Muscle of leg (tissue), 11 donors: Measurements from ENCODE around the gene LRRIQ3. TPM values are rescaled to one million over a fixed set of nuclear protein-coding genes. Genes with fewer than 3 reads are reported as not detected.
"Not testable (repeated sequence)": the region's sequence is repeated elsewhere in the genome, so short reads cannot be mapped to it uniquely, and the experiment has no call there.

Experiments used
- DNase-seq: peaks from one replicate; pipeline ENCODE4 v3.0.0; 2013
- H3K27ac ChIP-seq: one replicate; pipeline ENCODE4 v1.5.1; 2013; ENCODE audit warnings: mild to moderate bottlenecking, low read length, control low read depth
- H3K27me3 ChIP-seq: one replicate; pipeline ENCODE4 v1.6.1; 2013; ENCODE audit warnings: low read length; ENCODE audit not compliant: control insufficient read depth, insufficient read depth
- H3K36me3 ChIP-seq: one replicate; pipeline ENCODE4 v1.6.1; 2013; ENCODE audit warnings: low read length; ENCODE audit not compliant: control insufficient read depth, insufficient read depth
- H3K4me1 ChIP-seq: one replicate; pipeline ENCODE4 v1.6.1; 2013; ENCODE audit warnings: low read length; ENCODE audit not compliant: control insufficient read depth, insufficient read depth
- H3K4me3 ChIP-seq: one replicate; pipeline ENCODE4 v1.5.1; 2013; ENCODE audit warnings: low read length, control low read depth
- H3K9me3 ChIP-seq: replicated peaks from 2 replicates; pipeline ENCODE4 v1.6.1; 2013; ENCODE audit warnings: low read depth, low read length; ENCODE audit not compliant: control insufficient read depth
- WGBS: methylation state at CpG from one replicate; pipeline ENCODE4 v1.1.5; 2013; ENCODE audit warnings: missing lambda C conversion rate; ENCODE audit not compliant: insufficient coverage; 5-methylcytosine and 5-hydroxymethylcytosine counted together
- polyA plus RNA-seq, 8 donors: library from polyadenylated mRNA; unstranded; fragments of 120-200 nt; gene quantifications; one replicate each; pipeline versions ENCODE4 v1.2.1 to v1.2.3, GENCODE V29; 2013; ENCODE audit warnings: inconsistent platforms in 1 of 8, low replicate concordance in 1 of 8; ENCODE audit not compliant: insufficient read length in 8 of 8, insufficient read depth in 1 of 8
- total RNA-seq: library from RNA; stranded (reverse); fragments of 120-200 nt; gene quantifications from one replicate; pipeline ENCODE4 v1.2.4, GENCODE V29; 2013

The LRRIQ3 gene
- total and polyA plus RNA-seq, 9 donors, result 0.11 to 0.84 (median 0.46) TPM

- DNase-seq, result no peak
- H3K36me3 ChIP-seq, result no peaks in the 10 kb centered on the region
- H3K27ac ChIP-seq, result no peak overlapping the region
- no peaks in the 10 kb centered on the region for H3K27me3 ChIP-seq
- no peaks in the 10 kb centered on the region for H3K9me3 ChIP-seq
- H3K4me1 ChIP-seq, result no peaks in the 10 kb centered on the region
- WGBS, result no CpG with 5 or more reads among the region's 1 CpG
- H3K4me3 ChIP-seq, result no peak overlapping the region
Measured at GRCh38 chr1:74215229-74215628, 17.3 kb upstream of the LRRIQ3 start.

- H3K4me1 ChIP-seq, result no peaks in the 10 kb centered on the region
- no peaks in the 10 kb centered on the region for H3K9me3 ChIP-seq
- H3K27ac ChIP-seq, result no peak overlapping the region
- H3K27me3 ChIP-seq, result no peaks in the 10 kb centered on the region
- peaks cover 5% of the 10 kb centered on the region for H3K36me3 ChIP-seq
- WGBS, result 100% methylated on average over 1 of the region's 2 CpGs
- no peak for DNase-seq
- H3K4me3 ChIP-seq, result no peak overlapping the region
Measured at GRCh38 chr1:74205266-74205665, 7.3 kb upstream of the LRRIQ3 start.

- Histone ChIP-seq H3K4me1 (peaks cover 2% of the 10 kb centered on the region), H3K27me3 (no peaks in the 10 kb centered on the region), H3K4me3 (no peak overlapping the region), H3K27ac (no peak overlapping the region), H3K9me3 (no peaks in the 10 kb centered on the region), H3K36me3 (peaks cover 2% of the 10 kb centered on the region)
- 83% methylated on average over 2 of the region's 5 CpGs for WGBS
- peak; percentile 6 for DNase-seq
Measured at GRCh38 chr1:74199504-74199903, 1.5 kb upstream of the LRRIQ3 start.

- no peaks in the 10 kb centered on the region for H3K9me3 ChIP-seq
- DNase-seq, result no peak
- H3K27ac ChIP-seq, result peak overlapping the region; percentile 94
- H3K4me1 ChIP-seq, result peaks cover 2% of the 10 kb centered on the region
- peaks cover 2% of the 10 kb centered on the region for H3K36me3 ChIP-seq
- H3K4me3 ChIP-seq, result no peak overlapping the region
- no peaks in the 10 kb centered on the region for H3K27me3 ChIP-seq
- WGBS, result no CpG with 5 or more reads among the region's 5 CpGs
Measured at GRCh38 chr1:74197255-74197654, 721 bp downstream of the LRRIQ3 start.

GRCh38 chr1:74195339-74195738 is 2.6 kb downstream of the LRRIQ3 start:
- Histone ChIP-seq H3K9me3 (no peaks in the 10 kb centered on the region), H3K36me3 (no peaks in the 10 kb centered on the region), H3K4me3 (no peak overlapping the region), H3K4me1 (peaks cover 2% of the 10 kb centered on the region), H3K27me3 (no peaks in the 10 kb centered on the region), H3K27ac (no peak overlapping the region)
- DNase-seq, result no peak

GRCh38 chr1:74193908-74194307 is 4.1 kb downstream of the LRRIQ3 start:
- no peak for DNase-seq
- WGBS, result 42% methylated on average over 2 of the region's 2 CpGs
- Histone ChIP-seq H3K9me3 (no peaks in the 10 kb centered on the region), H3K27me3 (no peaks in the 10 kb centered on the region), H3K4me3 (no peak overlapping the region), H3K27ac (no peak overlapping the region), H3K4me1 (peaks cover 2% of the 10 kb centered on the region), H3K36me3 (no peaks in the 10 kb centered on the region)

GRCh38 chr1:74180490-74180889 is 17.5 kb downstream of the LRRIQ3 start:
- Histone ChIP-seq H3K27me3 (no peaks in the 10 kb centered on the region), H3K4me1 (no peaks in the 10 kb centered on the region), H3K4me3 (no peak overlapping the region), H3K27ac (no peak overlapping the region), H3K9me3 (no peaks in the 10 kb centered on the region), H3K36me3 (no peaks in the 10 kb centered on the region)
- no peak for DNase-seq

- not testable (repeated sequence) for H3K4me3 ChIP-seq, H3K27ac ChIP-seq, H3K36me3 ChIP-seq, H3K4me1 ChIP-seq, H3K9me3 ChIP-seq, H3K27me3 ChIP-seq, DNase-seq
- WGBS, result 90% methylated on average over 1 of the region's 1 CpG
Measured at GRCh38 chr1:74174423-74174822, 23.6 kb downstream of the LRRIQ3 start.

GRCh38 chr1:74162333-74162732 is 35.6 kb downstream of the LRRIQ3 start:
- no peak overlapping the region for H3K27ac ChIP-seq
- H3K4me3 ChIP-seq, result no peak overlapping the region
- WGBS, result no CpG with 5 or more reads among the region's 5 CpGs
- no peaks in the 10 kb centered on the region for H3K36me3 ChIP-seq
- no peak for DNase-seq
- H3K9me3 ChIP-seq, result no peaks in the 10 kb centered on the region
- H3K4me1 ChIP-seq, result no peaks in the 10 kb centered on the region
- H3K27me3 ChIP-seq, result no peaks in the 10 kb centered on the region

- no peak for DNase-seq
- Histone ChIP-seq H3K27me3 (no peaks in the 10 kb centered on the region), H3K36me3 (no peaks in the 10 kb centered on the region), H3K9me3 (no peaks in the 10 kb centered on the region), H3K27ac (no peak overlapping the region), H3K4me3 (no peak overlapping the region), H3K4me1 (no peaks in the 10 kb centered on the region)
Measured at GRCh38 chr1:74161497-74161896, 36.5 kb downstream of the LRRIQ3 start.

GRCh38 chr1:74160046-74160445 is 37.9 kb downstream of the LRRIQ3 start:
- Histone ChIP-seq H3K36me3 (no peaks in the 10 kb centered on the region), H3K27me3 (no peaks in the 10 kb centered on the region), H3K27ac (no peak overlapping the region), H3K4me3 (no peak overlapping the region), H3K4me1 (no peaks in the 10 kb centered on the region), H3K9me3 (no peaks in the 10 kb centered on the region)
- 49% methylated on average over 2 of the region's 2 CpGs for WGBS
- DNase-seq, result no peak
